Endodermal cell (in vitro differentiated cells): ENCODE data around the gene SPACA9. TPM values are rescaled to one million over a fixed set of nuclear protein-coding genes. Genes with fewer than 3 reads are reported as not detected.

Source experiments
- DNase-seq: peaks from one replicate; pipeline ENCODE4 v3.0.0-alpha.2; 2017
- H3K27ac ChIP-seq: 2 replicates; pipeline ENCODE4 v1.5.1; 2013; ENCODE audit warnings: mild to moderate bottlenecking, low read depth, low read length, moderate library complexity
- H3K27me3 ChIP-seq: 2 replicates; pipeline ENCODE4 v1.6.1; 2013; ENCODE audit warnings: mild to moderate bottlenecking, low read length, moderate library complexity; ENCODE audit not compliant: insufficient read depth, control insufficient read depth, poor library complexity, severe bottlenecking
- H3K36me3 ChIP-seq: 2 replicates; pipeline ENCODE4 v1.7.0; 2013; ENCODE audit warnings: mild to moderate bottlenecking, low read length, moderate library complexity; ENCODE audit not compliant: control insufficient read depth, insufficient read depth
- H3K4me1 ChIP-seq: one replicate; pipeline ENCODE4 v1.7.0; 2013; ENCODE audit warnings: low read length; ENCODE audit not compliant: control insufficient read depth, insufficient read depth
- H3K4me3 ChIP-seq: 2 replicates; pipeline ENCODE4 v1.5.1; 2013; ENCODE audit warnings: mild to moderate bottlenecking, low read length, moderate library complexity
- H3K9ac ChIP-seq: 2 replicates; pipeline ENCODE4 v1.6.1; 2013; ENCODE audit warnings: mild to moderate bottlenecking, low read length, moderate library complexity; ENCODE audit not compliant: poor library complexity, severe bottlenecking; ENCODE audit errors: extremely low read depth
- H3K9me3 ChIP-seq: 2 replicates; pipeline ENCODE4 v1.6.1; 2013; ENCODE audit warnings: mild to moderate bottlenecking, low read length, moderate library complexity; ENCODE audit not compliant: control insufficient read depth
- H3K27ac Mint-ChIP-seq: 2 replicates; pipeline ENCODE4 v1.8.0; 2020; ENCODE audit warnings: mixed read lengths
- H3K27me3 Mint-ChIP-seq: 2 replicates; pipeline ENCODE4 v1.8.0; 2021; ENCODE audit warnings: mild to moderate bottlenecking, mixed read lengths; ENCODE audit not compliant: insufficient read depth
- H3K36me3 Mint-ChIP-seq: 2 replicates; pipeline ENCODE4 v1.8.0; 2020; ENCODE audit warnings: low read depth, mixed read lengths
- H3K4me1 Mint-ChIP-seq: 2 replicates; pipeline ENCODE4 v1.8.0; 2020; ENCODE audit warnings: mixed read lengths
- H3K4me3 Mint-ChIP-seq: 2 replicates; pipeline ENCODE4 v1.8.0; 2020; ENCODE audit warnings: mild to moderate bottlenecking, moderate library complexity, mixed read lengths
- H3K9me3 Mint-ChIP-seq: 2 replicates; pipeline ENCODE4 v1.8.0; 2020; ENCODE audit warnings: mild to moderate bottlenecking, mixed read lengths
- CTCF ChIP-seq: fragments of 200-600 bp; sonication (generic); conservative IDR thresholded peaks from 2 replicates; pipeline ENCODE4 v1.5.0; 2021; ENCODE audit warnings: antibody characterized with exemption, mild to moderate bottlenecking
- WGBS, 2 experiments: methylation state at CpG; one replicate each; pipeline versions ENCODE4 v1.1.5 to v1.1.7; 2013; ENCODE audit warnings: missing lambda C conversion rate in 2 of 2, mixed read lengths in 1 of 2; ENCODE audit not compliant: insufficient coverage in 1 of 2, insufficient read length in 1 of 2; 5-methylcytosine and 5-hydroxymethylcytosine counted together
- total RNA-seq, 2 donors: library from RNA; stranded (reverse); fragmentation: NEBNext Ultra II Directional in 1 of 2; extraction: Animal tissue kit (Norgen Biotek cat#: 25700) in 1 of 2; gene quantifications; 2 replicates in 1 of 2; 3 replicates in 1 of 2; pipeline ENCODE4 v1.2.1, GENCODE V29; 2021

SPACA9 gene
- total RNA-seq, 2 donors from 2014 or later, result 3.1 to 3.4 TPM

GRCh38 chr9:132873403-132873802 is 5.3 kb upstream of the SPACA9 start:
- no peaks in the 10 kb centered on the region for H3K36me3 Mint-ChIP-seq
- TF ChIP-seq CTCF, result no peak
- no peak overlapping the region for H3K27ac Mint-ChIP-seq
- no peaks in the 10 kb centered on the region for H3K4me1 ChIP-seq
- no peaks in the 10 kb centered on the region for H3K4me1 Mint-ChIP-seq
- H3K9me3 Mint-ChIP-seq, result no peaks in the 10 kb centered on the region
- no peak overlapping the region for H3K9ac ChIP-seq
- H3K27me3 ChIP-seq, result peaks cover 24% of the 10 kb centered on the region
- H3K4me3 Mint-ChIP-seq, result no peak overlapping the region
- no peaks in the 10 kb centered on the region for H3K36me3 ChIP-seq
- H3K9me3 ChIP-seq, result no peaks in the 10 kb centered on the region
- H3K27me3 Mint-ChIP-seq, result peaks cover 31% of the 10 kb centered on the region
- no peak overlapping the region for H3K4me3 ChIP-seq
- 79 to 92% methylated on average over 5 to 7 of the region's 7 CpGs for WGBS, 2 experiments
- DNase-seq, result no peak
- H3K27ac ChIP-seq, result no peak overlapping the region

GRCh38 chr9:132875159-132875558 is 3.5 kb upstream of the SPACA9 start:
- Histone ChIP-seq H3K27ac (no peak overlapping the region), H3K36me3 (no peaks in the 10 kb centered on the region), H3K9ac (no peak overlapping the region), H3K4me3 (no peak overlapping the region), H3K27me3 (peaks cover 24% of the 10 kb centered on the region), H3K9me3 (no peaks in the 10 kb centered on the region), H3K4me1 (no peaks in the 10 kb centered on the region)
- Mint-ChIP-seq H3K36me3 (no peaks in the 10 kb centered on the region), H3K4me1 (no peaks in the 10 kb centered on the region), H3K27ac (no peak overlapping the region), H3K9me3 (no peaks in the 10 kb centered on the region), H3K27me3 (peaks cover 35% of the 10 kb centered on the region), H3K4me3 (no peak overlapping the region)
- no peak for DNase-seq
- WGBS, 2 experiments, result 67 to 87% methylated on average over 3 to 5 of the region's 5 CpGs
- TF ChIP-seq CTCF, result no peak

- Histone ChIP-seq H3K27ac (no peak overlapping the region), H3K9ac (no peak overlapping the region), H3K4me1 (no peaks in the 10 kb centered on the region), H3K4me3 (no peak overlapping the region), H3K36me3 (no peaks in the 10 kb centered on the region), H3K27me3 (peaks cover 24% of the 10 kb centered on the region), H3K9me3 (no peaks in the 10 kb centered on the region)
- 87 to 95% methylated on average over 3 of the region's 3 CpGs for WGBS, 2 experiments
- H3K4me3 Mint-ChIP-seq, result peak overlapping the region; percentile 75
- H3K36me3 Mint-ChIP-seq, result no peaks in the 10 kb centered on the region
- no peak for TF ChIP-seq CTCF
- H3K27ac Mint-ChIP-seq, result no peak overlapping the region
- H3K4me1 Mint-ChIP-seq, result no peaks in the 10 kb centered on the region
- peaks cover 35% of the 10 kb centered on the region for H3K27me3 Mint-ChIP-seq
- no peak for DNase-seq
- no peaks in the 10 kb centered on the region for H3K9me3 Mint-ChIP-seq
Measured at GRCh38 chr9:132876849-132877248, 1.8 kb upstream of the SPACA9 start.
